ENCODE measurements around the gene XXYLT1.

XXYLT1 gene

GRCh38 chr3:195035345-195036202 lies 235.4 kb downstream of the XXYLT1 start:
- H3K27me3 ChIP-seq (replicated peaks; ENCODE audit: control insufficient read depth, insufficient read depth, low read length): no peaks in the 10 kb centered on the region
- DNase-seq (ENCODE audit: extremely low read depth, insufficient read length): no peak
- peak; percentile 35 for TF ChIP-seq CTCF (IDR thresholded peaks at IDR 0.05; ENCODE audit: insufficient read depth, low read length, poor library complexity, severe bottlenecking)

GRCh38 chr3:195034541-195034940 lies 236.4 kb downstream of the XXYLT1 start:
- Histone ChIP-seq H3K4me3 (replicated peaks; ENCODE audit: low read depth, low read length) (no peak overlapping the region), H3K36me3 (ENCODE audit: control insufficient read depth, insufficient read depth, low read length) (no peaks in the 10 kb centered on the region), H3K27me3 (replicated peaks; ENCODE audit: control insufficient read depth, insufficient read depth, low read length) (no peaks in the 10 kb centered on the region)
- no peak for TF ChIP-seq CTCF (IDR thresholded peaks at IDR 0.05; ENCODE audit: insufficient read depth, low read length, poor library complexity, severe bottlenecking)
- DNase-seq (ENCODE audit: extremely low read depth, insufficient read length): no peak

More at GRCh38 chr3:195035345-195036202, 235.4 kb downstream of the XXYLT1 start:
- Histone ChIP-seq H3K36me3 (ENCODE audit: control insufficient read depth, insufficient read depth, low read length) (no peaks in the 10 kb centered on the region), H3K4me3 (replicated peaks; ENCODE audit: low read depth, low read length) (no peak overlapping the region)

GRCh38 chr3:195034101-195034500 lies 236.9 kb downstream of the XXYLT1 start:
- Histone ChIP-seq H3K27me3 (replicated peaks; ENCODE audit: control insufficient read depth, insufficient read depth, low read length) (no peaks in the 10 kb centered on the region), H3K4me3 (replicated peaks; ENCODE audit: low read depth, low read length) (no peak overlapping the region), H3K36me3 (ENCODE audit: control insufficient read depth, insufficient read depth, low read length) (no peaks in the 10 kb centered on the region)
- DNase-seq (ENCODE audit: extremely low read depth, insufficient read length): no peak
- no peak for TF ChIP-seq CTCF (IDR thresholded peaks at IDR 0.05; ENCODE audit: insufficient read depth, low read length, poor library complexity, severe bottlenecking)

- Histone ChIP-seq H3K27me3 (replicated peaks; ENCODE audit: control insufficient read depth, insufficient read depth, low read length) (no peaks in the 10 kb centered on the region; the same call in 1 of the 2 replicates), H3K36me3 (ENCODE audit: control insufficient read depth, insufficient read depth, low read length) (no peaks in the 10 kb centered on the region), H3K4me3 (replicated peaks; ENCODE audit: low read depth, low read length) (no peak overlapping the region)
- DNase-seq (ENCODE audit: extremely low read depth, insufficient read length): no peak
- no peak for TF ChIP-seq CTCF (IDR thresholded peaks at IDR 0.05; ENCODE audit: insufficient read depth, low read length, poor library complexity, severe bottlenecking)
These were observed 237.3 kb downstream of the XXYLT1 start for GRCh38 chr3:195033531-195034091.

- Histone ChIP-seq H3K27me3 (replicated peaks; ENCODE audit: control insufficient read depth, insufficient read depth, low read length) (no peaks in the 10 kb centered on the region; the same call in 1 of the 2 replicates), H3K4me3 (replicated peaks; ENCODE audit: low read depth, low read length) (no peak overlapping the region), H3K36me3 (ENCODE audit: control insufficient read depth, insufficient read depth, low read length) (no peaks in the 10 kb centered on the region)
- TF ChIP-seq CTCF (IDR thresholded peaks at IDR 0.05; ENCODE audit: insufficient read depth, low read length, poor library complexity, severe bottlenecking): no peak
- no peak for DNase-seq (ENCODE audit: extremely low read depth, insufficient read length)
These were observed 238.0 kb downstream of the XXYLT1 start for GRCh38 chr3:195032955-195033354.
